Stimulated activated naive CD8-positive, alpha-beta T cell treated with anti-CD3 and anti-CD28 coated beads, Interleukin-15, amount 100 ng/mL, for 72 hours (primary cell): ENCODE results near the gene C1orf159.
"Not testable (repeated sequence)": the region's sequence is repeated elsewhere in the genome, so short reads cannot be mapped to it uniquely, and the experiment has no call there.

Source experiments
- ATAC-seq: fragments of 150-1000 bp; cut with Tn5 transposase; 2 replicates; pipeline ENCODE4 v1.10.0; 2021; ENCODE audit warnings: mild to moderate bottlenecking, moderate library complexity
- DNase-seq, 2 donors: peaks; one replicate each; pipeline ENCODE4 v3.0.0; 2021 to 2022
- H3K27ac Mint-ChIP-seq, 2 donors: one replicate each; pipeline ENCODE4 v1.8.0; 2022; ENCODE audit warnings: mild to moderate bottlenecking in 2 of 2, mixed read lengths in 2 of 2, moderate library complexity in 2 of 2
- H3K27me3 Mint-ChIP-seq: one replicate; pipeline ENCODE4 v1.8.0; 2022; ENCODE audit warnings: mixed read lengths
- H3K4me1 Mint-ChIP-seq: one replicate; pipeline ENCODE4 v1.8.0; 2022; ENCODE audit warnings: mild to moderate bottlenecking, mixed read lengths
- H3K4me3 Mint-ChIP-seq, 2 donors: one replicate each; pipeline ENCODE4 v1.8.0; 2022; ENCODE audit warnings: mild to moderate bottlenecking in 2 of 2, mixed read lengths in 2 of 2, moderate library complexity in 1 of 2
- H3K9me3 Mint-ChIP-seq, 2 donors: one replicate each; pipeline ENCODE4 v1.8.0; 2022; ENCODE audit warnings: mixed read lengths in 2 of 2

C1orf159 gene

GRCh38 chr1:1059494-1060280 lies 56.2 kb downstream of the C1orf159 start:
- peak overlapping the region; percentile 20 to 75 for H3K27ac Mint-ChIP-seq
- DNase-seq (peak; percentile 91), ATAC-seq (peak; percentile 56)
- peak overlapping the region; percentile 92 to 97 for H3K4me3 Mint-ChIP-seq
- peaks cover 41% of the 10 kb centered on the region for H3K27me3 Mint-ChIP-seq
- H3K4me1 Mint-ChIP-seq, result peaks cover 52% of the 10 kb centered on the region
- H3K9me3 Mint-ChIP-seq, result no peaks in the 10 kb centered on the region

DNA sequence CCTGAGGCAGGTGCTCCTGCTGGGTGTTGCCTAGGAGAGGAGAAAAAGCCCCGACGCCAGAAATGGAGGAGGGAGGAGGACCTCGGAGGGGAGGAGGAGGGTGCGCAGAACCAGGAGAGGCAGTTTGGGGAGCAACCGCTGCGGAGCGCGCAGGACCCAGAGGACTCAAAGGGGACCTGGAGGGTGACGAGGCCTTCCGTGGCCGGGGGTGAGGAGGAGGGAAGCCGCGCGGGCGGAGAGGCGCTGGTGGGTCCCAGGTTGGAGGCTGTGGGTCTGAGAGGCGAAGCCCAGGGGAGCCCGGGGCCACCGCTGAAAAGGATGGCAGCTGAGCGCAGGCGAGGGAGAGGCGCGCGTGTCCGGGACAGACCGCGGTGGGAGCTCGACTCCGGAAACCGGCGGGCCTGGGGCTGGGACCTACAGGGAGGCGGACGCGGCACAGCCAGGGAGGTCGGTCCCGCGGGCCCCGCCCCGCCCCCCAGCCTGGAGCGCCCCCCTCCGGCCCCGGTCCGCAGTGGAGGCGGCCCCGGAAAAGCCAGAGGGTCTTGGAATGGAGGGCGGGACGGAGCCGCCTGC lies 56.9 kb downstream of the C1orf159 start:
- H3K4me1 Mint-ChIP-seq, result peaks cover 46% of the 10 kb centered on the region
- H3K27me3 Mint-ChIP-seq, result peaks cover 41% of the 10 kb centered on the region
- H3K4me3 Mint-ChIP-seq, result peak overlapping the region; percentile 83 to 88
- DNase-seq, result peak; percentile 66
- peak; percentile 41 for ATAC-seq
- H3K9me3 Mint-ChIP-seq, result no peaks in the 10 kb centered on the region
- H3K27ac Mint-ChIP-seq, result peak overlapping the region; percentile 7 to 63

DNA sequence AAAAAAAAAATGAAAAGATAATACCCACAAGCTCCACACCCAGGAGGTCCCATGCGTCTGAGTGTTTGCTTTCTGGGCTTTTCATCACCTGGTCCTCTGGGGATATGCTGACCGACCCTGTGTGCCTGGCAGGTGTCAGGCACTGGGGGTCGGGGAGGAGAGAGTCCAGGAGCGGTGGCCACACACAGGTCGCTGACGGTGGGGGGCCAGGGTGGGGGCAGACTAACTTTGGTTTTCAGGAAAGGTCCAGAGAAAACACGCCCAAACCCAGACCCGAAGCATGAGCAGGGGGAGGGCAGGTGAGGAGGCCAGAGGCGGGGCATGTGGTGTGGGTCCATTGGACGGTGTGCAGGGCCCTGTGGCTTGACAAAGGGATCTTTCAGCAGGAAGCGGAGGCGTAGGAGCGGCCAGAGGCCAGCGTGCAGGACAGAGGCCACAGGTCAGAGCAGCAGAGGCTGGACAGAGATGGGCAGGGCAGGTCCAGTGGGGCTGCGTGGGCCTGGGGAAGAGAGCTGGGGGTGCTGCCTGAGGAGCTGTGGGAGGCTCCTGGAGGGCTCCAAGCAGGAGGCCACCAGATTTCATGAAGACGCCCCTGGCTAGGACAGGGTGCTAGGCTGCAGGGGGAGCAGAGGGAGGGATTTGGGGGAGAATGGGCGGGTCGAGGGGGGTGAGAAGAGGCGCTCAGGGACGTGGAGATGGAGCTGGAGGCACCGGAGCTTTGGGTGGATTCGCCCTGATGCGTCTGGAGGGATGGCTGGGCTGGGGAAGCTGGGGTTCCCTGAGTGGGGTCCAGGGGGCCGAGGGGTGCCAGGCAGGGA lies 57.6 kb downstream of the C1orf159 start:
- H3K4me3 Mint-ChIP-seq, result peak overlapping the region; percentile 83 to 88
- no peaks in the 10 kb centered on the region for H3K9me3 Mint-ChIP-seq
- no peak for DNase-seq
- H3K27ac Mint-ChIP-seq, result no peak overlapping the region
- peaks cover 41% of the 10 kb centered on the region for H3K27me3 Mint-ChIP-seq
- peaks cover 43% of the 10 kb centered on the region for H3K4me1 Mint-ChIP-seq
- ATAC-seq, result no peak

- H3K4me1 Mint-ChIP-seq, result peaks cover 37% of the 10 kb centered on the region
- H3K4me3 Mint-ChIP-seq, result peak overlapping the region; percentile 26 to 88
- H3K27me3 Mint-ChIP-seq, result peaks cover 41% of the 10 kb centered on the region
- ATAC-seq, H3K27ac Mint-ChIP-seq, H3K9me3 Mint-ChIP-seq, DNase-seq: not testable (repeated sequence)
Observed at GRCh38 chr1:1057769-1058087, 58.2 kb downstream of the C1orf159 start.

DNA sequence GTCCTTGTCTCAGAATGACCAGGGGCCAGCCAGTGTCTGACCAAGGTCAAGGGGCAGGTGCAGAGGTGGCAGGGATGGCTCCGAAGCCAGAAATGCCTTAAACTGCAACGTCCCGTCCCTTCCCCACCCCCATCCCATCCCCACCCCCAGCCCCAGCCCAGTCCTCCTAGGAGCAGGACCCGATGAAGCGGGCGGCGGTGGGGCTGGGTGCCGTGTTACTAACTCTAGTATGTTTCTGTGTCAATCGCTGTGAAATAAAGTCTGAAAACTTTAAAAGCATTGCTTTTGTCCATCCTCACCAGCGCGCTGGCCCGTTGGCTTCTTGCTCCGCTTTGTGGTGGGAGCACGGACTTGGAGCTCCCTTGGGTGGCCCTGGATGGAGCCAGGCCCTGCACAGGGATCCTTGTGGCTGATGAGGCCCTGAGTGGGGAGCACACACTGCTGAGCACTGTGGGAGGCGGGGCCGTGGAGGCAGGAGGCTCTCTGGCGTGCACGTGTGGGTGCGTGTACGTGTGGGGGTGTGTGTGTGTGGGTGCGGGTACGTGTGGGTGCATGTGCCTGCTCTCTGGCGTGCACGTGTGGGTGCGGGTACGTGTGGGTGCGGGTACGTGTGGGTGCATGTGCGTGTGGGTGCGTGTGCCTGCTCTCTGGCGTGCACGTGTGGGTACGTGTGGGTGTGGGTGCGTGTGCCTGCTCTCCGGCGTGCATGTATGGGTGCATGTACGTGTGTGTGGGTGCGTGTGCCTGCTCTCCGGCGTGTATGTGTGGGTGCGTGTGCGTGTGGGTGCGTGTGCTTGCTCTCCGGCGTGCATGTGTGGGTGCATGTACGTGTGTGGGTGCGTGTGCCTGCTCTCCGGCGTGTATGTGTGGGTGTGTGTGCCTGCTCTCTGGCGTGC lies 59.8 kb downstream of the C1orf159 start:
- DNase-seq (no peak), ATAC-seq (no peak)
- Mint-ChIP-seq H3K27ac (peak overlapping the region in 1 of 2 donors; percentile 49), H3K4me3 (no peak overlapping the region), H3K27me3 (peaks cover 39% of the 10 kb centered on the region), H3K9me3 (peaks cover 0 to 5% of the 10 kb centered on the region in 2 donors), H3K4me1 (peaks cover 25% of the 10 kb centered on the region)

GRCh38 chr1:1054971-1055370 lies 60.9 kb downstream of the C1orf159 start:
- no peak for DNase-seq
- no peak for ATAC-seq
- Mint-ChIP-seq H3K4me3 (no peak overlapping the region), H3K27me3 (peaks cover 28% of the 10 kb centered on the region), H3K27ac (peak overlapping the region in 1 of 2 donors; percentile 92), H3K4me1 (peaks cover 14% of the 10 kb centered on the region), H3K9me3 (peaks cover 0 to 5% of the 10 kb centered on the region in 2 donors)

DNA sequence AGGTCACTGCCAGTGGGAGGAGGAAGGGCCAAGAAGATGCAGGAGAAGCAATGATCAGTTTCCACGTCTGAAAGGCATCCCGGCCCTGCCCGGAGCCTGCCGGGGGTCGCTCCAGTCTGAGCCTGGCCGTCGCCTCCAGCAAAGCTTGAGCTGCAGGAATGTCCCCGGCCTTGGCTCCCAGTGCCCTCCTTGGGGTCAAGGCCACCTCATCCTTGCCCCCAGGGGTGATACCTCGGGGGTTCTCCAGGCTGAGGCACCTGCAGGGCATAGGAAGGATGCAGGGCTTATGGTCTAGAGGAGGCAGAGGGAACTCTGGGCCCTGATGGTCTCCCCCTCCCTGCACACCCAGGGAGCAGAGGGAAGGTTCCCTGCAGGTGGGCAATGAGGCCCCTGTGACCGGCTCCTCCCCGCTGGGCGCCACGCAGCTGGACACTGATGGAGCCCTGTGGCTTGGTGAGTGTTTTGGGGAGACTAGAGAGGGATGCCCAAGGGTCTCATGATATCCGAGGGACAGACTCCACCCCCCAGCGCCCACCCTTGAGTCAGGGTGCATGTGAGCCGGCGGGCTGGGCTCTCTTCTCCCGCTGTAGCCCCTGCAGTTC lies 61.7 kb downstream of the C1orf159 start:
- H3K9me3 Mint-ChIP-seq, result peaks cover 0 to 5% of the 10 kb centered on the region in 2 donors
- H3K4me1 Mint-ChIP-seq, result peaks cover 12% of the 10 kb centered on the region
- no peak overlapping the region for H3K27ac Mint-ChIP-seq
- no peak overlapping the region for H3K4me3 Mint-ChIP-seq
- H3K27me3 Mint-ChIP-seq, result peaks cover 26% of the 10 kb centered on the region
- DNase-seq (no peak), ATAC-seq (no peak)

DNA sequence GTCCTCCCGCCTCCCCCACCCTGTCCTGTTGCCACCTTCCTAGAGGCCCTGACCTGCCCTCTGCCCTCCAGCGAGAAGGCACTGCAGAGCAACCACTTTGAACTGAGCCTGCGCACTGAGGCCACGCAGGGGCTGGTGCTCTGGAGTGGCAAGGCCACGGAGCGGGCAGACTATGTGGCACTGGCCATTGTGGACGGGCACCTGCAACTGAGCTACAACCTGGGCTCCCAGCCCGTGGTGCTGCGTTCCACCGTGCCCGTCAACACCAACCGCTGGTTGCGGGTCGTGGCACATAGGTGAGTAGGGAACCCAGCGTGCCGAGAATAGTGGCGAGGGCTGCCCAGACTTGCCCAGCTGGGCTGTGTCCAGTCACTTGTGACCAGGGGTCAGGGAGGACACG lies 62.2 kb downstream of the C1orf159 start:
- Mint-ChIP-seq H3K4me3 (no peak overlapping the region), H3K9me3 (peaks cover 0 to 5% of the 10 kb centered on the region in 2 donors), H3K4me1 (peaks cover 8% of the 10 kb centered on the region), H3K27me3 (peaks cover 22% of the 10 kb centered on the region), H3K27ac (no peak overlapping the region)
- no peak for ATAC-seq
- DNase-seq, result no peak

DNA sequence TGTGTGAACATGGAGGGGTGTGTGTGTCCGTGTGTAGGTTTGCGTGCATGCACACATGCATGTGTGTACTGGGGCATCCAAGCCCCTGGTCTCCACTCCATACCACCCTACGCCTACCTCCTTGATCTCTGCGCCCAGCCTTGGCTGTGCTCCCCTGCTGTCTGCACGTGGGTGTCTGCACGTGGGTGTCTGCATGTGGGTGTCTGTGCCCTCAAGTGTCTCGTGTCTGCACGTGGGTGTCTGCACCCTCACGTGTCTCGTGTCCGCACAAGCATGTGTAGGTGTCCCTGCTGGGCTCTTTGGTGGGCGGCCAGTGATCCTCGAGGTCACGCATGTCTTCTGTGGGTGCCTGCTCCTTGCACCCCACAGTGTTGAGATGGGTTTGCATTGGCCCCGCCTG lies 62.9 kb downstream of the C1orf159 start:
- no peak overlapping the region for H3K4me3 Mint-ChIP-seq
- DNase-seq (no peak), ATAC-seq (no peak)
- H3K27ac Mint-ChIP-seq, result no peak overlapping the region
- H3K9me3 Mint-ChIP-seq, result peaks cover 0 to 5% of the 10 kb centered on the region in 2 donors
- peaks cover 16% of the 10 kb centered on the region for H3K27me3 Mint-ChIP-seq
- H3K4me1 Mint-ChIP-seq, result peaks cover under 1% of the 10 kb centered on the region

- peaks cover 8% of the 10 kb centered on the region for H3K27me3 Mint-ChIP-seq
- no peak overlapping the region for H3K27ac Mint-ChIP-seq
- no peak for DNase-seq
- H3K9me3 Mint-ChIP-seq, result peaks cover 0 to 5% of the 10 kb centered on the region in 2 donors
- no peak overlapping the region for H3K4me3 Mint-ChIP-seq
- no peak for ATAC-seq
- no peaks in the 10 kb centered on the region for H3K4me1 Mint-ChIP-seq
Observed at GRCh38 chr1:1052003-1052840, 63.7 kb downstream of the C1orf159 start.

DNA sequence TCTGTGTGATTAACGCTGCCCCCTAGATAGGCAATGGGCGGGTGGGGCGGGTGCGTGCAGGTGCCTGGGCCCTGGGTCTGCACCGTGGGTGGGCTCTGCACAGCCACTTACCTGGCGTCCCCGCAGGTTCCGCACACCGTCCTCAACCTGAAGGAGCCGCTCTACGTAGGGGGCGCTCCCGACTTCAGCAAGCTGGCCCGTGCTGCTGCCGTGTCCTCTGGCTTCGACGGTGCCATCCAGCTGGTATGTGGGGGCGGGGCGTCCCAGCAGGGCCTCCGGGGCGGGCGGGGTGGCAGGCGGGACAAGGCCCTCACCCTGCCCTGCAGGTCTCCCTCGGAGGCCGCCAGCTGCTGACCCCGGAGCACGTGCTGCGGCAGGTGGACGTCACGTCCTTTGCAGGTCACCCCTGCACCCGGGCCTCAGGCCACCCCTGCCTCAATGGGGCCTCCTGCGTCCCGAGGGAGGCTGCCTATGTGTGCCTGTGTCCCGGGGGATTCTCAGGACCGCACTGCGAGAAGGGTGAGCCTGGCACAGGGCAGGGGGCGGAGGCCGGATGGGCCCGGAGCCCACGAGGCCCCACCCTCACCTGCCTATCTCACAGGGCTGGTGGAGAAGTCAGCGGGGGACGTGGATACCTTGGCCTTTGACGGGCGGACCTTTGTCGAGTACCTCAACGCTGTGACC lies 64.6 kb downstream of the C1orf159 start:
- H3K27me3 Mint-ChIP-seq, result no peaks in the 10 kb centered on the region
- no peak for DNase-seq
- H3K27ac Mint-ChIP-seq, result no peak overlapping the region
- H3K4me3 Mint-ChIP-seq, result no peak overlapping the region
- peaks cover 0 to 5% of the 10 kb centered on the region in 2 donors for H3K9me3 Mint-ChIP-seq
- no peaks in the 10 kb centered on the region for H3K4me1 Mint-ChIP-seq
- ATAC-seq, result no peak

DNA sequence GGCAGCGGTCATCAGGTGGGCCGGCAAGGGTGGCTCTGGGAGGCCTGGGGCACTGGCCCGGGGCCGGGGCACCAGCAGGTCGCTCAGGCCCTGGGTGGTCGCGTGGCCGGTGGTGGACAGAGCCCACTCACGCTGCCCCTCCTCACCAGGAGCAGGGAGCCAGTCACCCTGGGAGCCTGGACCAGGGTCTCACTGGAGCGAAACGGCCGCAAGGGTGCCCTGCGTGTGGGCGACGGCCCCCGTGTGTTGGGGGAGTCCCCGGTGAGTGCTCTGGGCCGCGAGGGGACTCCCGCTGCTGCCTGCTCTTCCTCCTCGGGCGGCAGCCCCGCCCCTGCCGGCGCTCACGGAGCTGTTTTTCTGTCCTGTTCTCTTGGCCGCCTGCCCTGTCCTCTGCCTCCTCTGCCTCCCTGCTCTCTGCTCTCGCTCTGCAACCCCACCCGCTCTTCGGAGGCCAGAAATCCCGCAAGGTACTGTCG lies 65.3 kb downstream of the C1orf159 start:
- no peak for ATAC-seq
- H3K27me3 Mint-ChIP-seq, result no peaks in the 10 kb centered on the region
- DNase-seq, result no peak
- no peak overlapping the region for H3K27ac Mint-ChIP-seq
- no peaks in the 10 kb centered on the region for H3K4me1 Mint-ChIP-seq
- peaks cover 0 to 5% of the 10 kb centered on the region in 2 donors for H3K9me3 Mint-ChIP-seq
- no peak overlapping the region for H3K4me3 Mint-ChIP-seq

- Mint-ChIP-seq H3K27ac (no peak overlapping the region), H3K4me1 (no peaks in the 10 kb centered on the region), H3K4me3 (no peak overlapping the region), H3K27me3 (no peaks in the 10 kb centered on the region), H3K9me3 (peaks cover 0 to 5% of the 10 kb centered on the region in 2 donors)
- peak; percentile 19 for ATAC-seq
- no peak for DNase-seq
Observed at GRCh38 chr1:1049318-1050165, 66.3 kb downstream of the C1orf159 start.
